Astrocyte (in vitro differentiated cells and primary cell): ENCODE data around the gene ASB4. TPM values are rescaled to one million over a fixed set of nuclear protein-coding genes. Genes with fewer than 3 reads are reported as not detected.

ENCODE experiments used
- DNase-seq: peaks from one replicate; pipeline ENCODE4 v3.0.0-alpha.2; 2010; ENCODE audit warnings: low read depth
- FAIRE-seq: peaks from 2 replicates; lab custom pipeline; 2011; peaks lifted over from hg19 to GRCh38; lab: Jason Lieb, UNC
- H2AFZ ChIP-seq: 2 replicates; pipeline ENCODE4 v1.6.0; 2012; ENCODE audit warnings: low read depth, low read length, inconsistent platforms
- H3K27ac ChIP-seq: 2 replicates; pipeline ENCODE4 v1.5.1; 2011; ENCODE audit warnings: low read depth, low read length, inconsistent platforms
- H3K27me3 ChIP-seq: 2 replicates; pipeline ENCODE4 v1.6.0; 2011; ENCODE audit warnings: low read length, inconsistent platforms; ENCODE audit not compliant: insufficient read depth
- H3K36me3 ChIP-seq: 2 replicates; pipeline ENCODE4 v1.5.1; 2011; ENCODE audit warnings: low read length, inconsistent platforms; ENCODE audit not compliant: insufficient read depth
- H3K4me1 ChIP-seq: 2 replicates; pipeline ENCODE4 v1.5.1; 2011; ENCODE audit warnings: low read length, inconsistent platforms; ENCODE audit not compliant: insufficient read depth
- H3K4me2 ChIP-seq: 2 replicates; pipeline ENCODE4 v1.6.0; 2012; ENCODE audit warnings: low read length, inconsistent platforms
- H3K4me3 ChIP-seq: 2 replicates; pipeline ENCODE4 v1.5.1; 2011; ENCODE audit warnings: low read depth, mild to moderate bottlenecking, low read length, inconsistent platforms; ENCODE audit not compliant: insufficient read depth
- H3K79me2 ChIP-seq: 2 replicates; pipeline ENCODE4 v1.6.0; 2012; ENCODE audit warnings: mild to moderate bottlenecking, low read length, inconsistent platforms; ENCODE audit not compliant: insufficient read depth
- H3K9ac ChIP-seq: 2 replicates; pipeline ENCODE4 v1.6.0; 2012; ENCODE audit warnings: mild to moderate bottlenecking, low read length, inconsistent platforms
- H3K9me3 ChIP-seq: 2 replicates; pipeline ENCODE4 v1.5.1; 2012; ENCODE audit warnings: low read depth, mild to moderate bottlenecking, low read length, inconsistent platforms; ENCODE audit not compliant: insufficient read depth
- H4K20me1 ChIP-seq: 2 replicates; pipeline ENCODE4 v1.6.0; 2012; ENCODE audit warnings: low read length, inconsistent platforms; ENCODE audit not compliant: insufficient read depth
- H3K27ac Mint-ChIP-seq: one replicate; pipeline ENCODE4 v1.8.0; 2021; ENCODE audit warnings: mild to moderate bottlenecking, mixed read lengths; ENCODE audit not compliant: unreplicated experiment
- H3K27me3 Mint-ChIP-seq: one replicate; pipeline ENCODE4 v1.8.0; 2021; ENCODE audit warnings: low read depth, mixed read lengths; ENCODE audit not compliant: unreplicated experiment
- H3K36me3 Mint-ChIP-seq: one replicate; pipeline ENCODE4 v1.8.0; 2021; ENCODE audit warnings: low read depth, mixed read lengths; ENCODE audit not compliant: unreplicated experiment
- H3K4me1 Mint-ChIP-seq: one replicate; pipeline ENCODE4 v1.8.0; 2021; ENCODE audit warnings: low read depth, mixed read lengths; ENCODE audit not compliant: unreplicated experiment
- H3K4me3 Mint-ChIP-seq: one replicate; pipeline ENCODE4 v1.8.0; 2021; ENCODE audit warnings: mild to moderate bottlenecking, moderate library complexity, mixed read lengths; ENCODE audit not compliant: unreplicated experiment
- H3K9me3 Mint-ChIP-seq: one replicate; pipeline ENCODE4 v1.8.0; 2021; ENCODE audit warnings: mild to moderate bottlenecking, mixed read lengths; ENCODE audit not compliant: unreplicated experiment
- EZH2 ChIP-seq: IDR thresholded peaks from 2 replicates; pipeline ENCODE4 v1.6.1; 2012; ENCODE audit warnings: mild to moderate bottlenecking, low read length, inconsistent platforms; ENCODE audit not compliant: insufficient read depth
- total RNA-seq: library from RNA; stranded (reverse); gene quantifications from 2 replicates; pipeline ENCODE4 v1.2.1, GENCODE V29; 2021
- TF ChIP-seq, protein P1 (sequence below): IDR thresholded peaks from 2 replicates; pipeline ENCODE4 v1.5.1; 2011; ENCODE audit warnings: low read depth, mild to moderate bottlenecking, inconsistent platforms, low read length, moderate library complexity; ENCODE audit not compliant: insufficient read depth

The ASB4 gene
- total RNA-seq, 1 donor from 2014 or later = not detected

DNA sequence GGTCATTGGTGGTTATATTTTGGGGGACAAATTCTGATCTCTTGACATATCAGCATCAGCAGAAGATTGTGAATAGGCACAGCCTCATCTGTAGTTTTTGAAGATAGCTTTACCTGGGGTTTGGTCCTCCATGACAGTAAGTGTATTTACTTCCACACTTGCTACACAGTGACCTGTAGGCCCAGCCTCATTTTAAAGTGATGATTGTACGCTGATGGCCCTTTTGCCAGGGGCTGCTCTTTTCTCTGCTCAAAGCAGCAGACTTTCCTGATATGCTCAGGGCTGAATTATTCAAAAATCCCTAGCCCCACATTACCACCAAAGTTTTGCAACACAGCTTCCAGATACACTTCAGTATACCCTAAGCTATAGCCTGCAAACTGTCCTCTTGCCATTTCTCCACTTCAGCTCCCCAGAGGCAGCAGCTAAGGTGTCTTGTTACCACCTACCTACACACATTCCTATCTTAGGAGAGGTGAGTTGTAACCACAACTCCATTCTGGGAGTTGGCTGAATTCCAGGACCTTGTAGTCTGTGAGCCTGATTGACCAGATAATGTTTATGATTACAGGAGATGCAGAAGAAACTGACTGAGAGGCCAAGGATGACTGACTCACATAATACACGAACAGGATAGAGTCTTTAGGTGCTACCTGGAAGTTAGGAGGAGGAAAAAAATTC lies 6.0 kb downstream of the ASB4 start:
- Histone ChIP-seq H3K4me1 (peaks cover 7% of the 10 kb centered on the region), H2AFZ (no peak overlapping the region), H3K4me3 (no peak overlapping the region), H3K9me3 (no peaks in the 10 kb centered on the region), H3K27ac (no peak overlapping the region), H3K36me3 (no peaks in the 10 kb centered on the region), H3K9ac (no peak overlapping the region), H3K27me3 (no peaks in the 10 kb centered on the region), H3K79me2 (no peaks in the 10 kb centered on the region), H4K20me1 (no peaks in the 10 kb centered on the region), H3K4me2 (peak overlapping the region; percentile 21)
- FAIRE-seq (no peak), DNase-seq (peak; percentile 51)
- Mint-ChIP-seq H3K27me3 (peaks cover 3% of the 10 kb centered on the region), H3K9me3 (no peaks in the 10 kb centered on the region), H3K4me1 (peaks cover 21% of the 10 kb centered on the region), H3K36me3 (no peaks in the 10 kb centered on the region), H3K4me3 (no peak overlapping the region), H3K27ac (no peak overlapping the region)
- TF ChIP-seq EZH2 = no peak
- TF ChIP-seq, protein P1, sequence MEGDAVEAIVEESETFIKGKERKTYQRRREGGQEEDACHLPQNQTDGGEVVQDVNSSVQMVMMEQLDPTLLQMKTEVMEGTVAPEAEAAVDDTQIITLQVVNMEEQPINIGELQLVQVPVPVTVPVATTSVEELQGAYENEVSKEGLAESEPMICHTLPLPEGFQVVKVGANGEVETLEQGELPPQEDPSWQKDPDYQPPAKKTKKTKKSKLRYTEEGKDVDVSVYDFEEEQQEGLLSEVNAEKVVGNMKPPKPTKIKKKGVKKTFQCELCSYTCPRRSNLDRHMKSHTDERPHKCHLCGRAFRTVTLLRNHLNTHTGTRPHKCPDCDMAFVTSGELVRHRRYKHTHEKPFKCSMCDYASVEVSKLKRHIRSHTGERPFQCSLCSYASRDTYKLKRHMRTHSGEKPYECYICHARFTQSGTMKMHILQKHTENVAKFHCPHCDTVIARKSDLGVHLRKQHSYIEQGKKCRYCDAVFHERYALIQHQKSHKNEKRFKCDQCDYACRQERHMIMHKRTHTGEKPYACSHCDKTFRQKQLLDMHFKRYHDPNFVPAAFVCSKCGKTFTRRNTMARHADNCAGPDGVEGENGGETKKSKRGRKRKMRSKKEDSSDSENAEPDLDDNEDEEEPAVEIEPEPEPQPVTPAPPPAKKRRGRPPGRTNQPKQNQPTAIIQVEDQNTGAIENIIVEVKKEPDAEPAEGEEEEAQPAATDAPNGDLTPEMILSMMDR = no peak

DNA sequence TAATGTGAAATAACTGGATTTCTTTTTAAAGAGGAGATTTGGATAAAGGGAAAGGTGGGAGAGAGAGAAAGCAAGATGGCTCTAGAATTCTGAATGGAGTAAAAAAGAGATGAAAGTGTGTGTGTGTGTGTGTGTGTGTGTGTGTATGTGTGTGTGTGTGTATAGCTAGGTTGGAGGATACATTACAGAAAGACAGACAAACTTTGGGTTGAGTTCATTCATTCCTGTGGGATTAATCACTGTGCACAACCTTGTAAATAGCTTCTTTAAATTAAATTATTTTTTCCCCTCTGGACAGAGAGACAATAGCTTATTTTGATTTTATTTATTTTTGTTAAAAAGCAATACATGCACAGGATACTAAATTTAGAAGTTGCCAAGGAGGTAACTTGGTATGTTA lies 7.5 kb downstream of the ASB4 start:
- FAIRE-seq (no peak), DNase-seq (peak; percentile 48)
- H2AFZ ChIP-seq = no peak overlapping the region
- no peak overlapping the region for H3K27ac ChIP-seq
- no peak overlapping the region for H3K9ac ChIP-seq
- H3K4me3 ChIP-seq = no peak overlapping the region
- TF ChIP-seq, protein P1 = no peak
- TF ChIP-seq EZH2 = no peak
- H4K20me1 ChIP-seq = no peaks in the 10 kb centered on the region
- peaks cover 7% of the 10 kb centered on the region for H3K4me1 ChIP-seq
- Mint-ChIP-seq H3K27me3 (peaks cover 3% of the 10 kb centered on the region), H3K4me3 (no peak overlapping the region), H3K36me3 (peaks cover 1% of the 10 kb centered on the region), H3K27ac (no peak overlapping the region), H3K9me3 (no peaks in the 10 kb centered on the region), H3K4me1 (peaks cover 21% of the 10 kb centered on the region)
- no peaks in the 10 kb centered on the region for H3K36me3 ChIP-seq
- no peak overlapping the region for H3K4me2 ChIP-seq
- H3K27me3 ChIP-seq = no peaks in the 10 kb centered on the region
- no peaks in the 10 kb centered on the region for H3K9me3 ChIP-seq
- no peaks in the 10 kb centered on the region for H3K79me2 ChIP-seq

DNA sequence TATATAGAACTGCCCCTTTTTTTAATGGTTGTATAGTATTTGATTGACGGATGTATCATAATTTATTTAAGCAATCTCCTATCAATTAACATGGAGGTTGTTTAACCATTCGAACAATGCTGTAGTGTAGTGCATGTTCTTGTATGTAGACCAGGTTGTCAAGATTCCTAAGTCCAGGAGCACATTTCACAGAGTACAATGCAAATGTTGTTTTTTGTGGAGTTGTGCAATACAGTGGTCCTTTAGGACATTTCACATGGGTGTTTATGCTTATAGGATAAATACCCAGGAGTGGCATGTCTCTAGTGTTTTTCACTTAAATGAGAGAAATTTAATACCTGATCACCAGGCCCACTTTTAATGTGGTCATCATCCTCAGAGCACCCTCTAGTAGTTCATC lies 8.1 kb downstream of the ASB4 start:
- H3K9me3 ChIP-seq = no peaks in the 10 kb centered on the region
- DNase-seq = no peak

More for the DNA sequence above, 8.1 kb downstream of the ASB4 start:
- Histone ChIP-seq H2AFZ (no peak overlapping the region), H3K4me3 (no peak overlapping the region), H3K27ac (no peak overlapping the region), H3K9ac (no peak overlapping the region), H3K4me2 (no peak overlapping the region), H4K20me1 (no peaks in the 10 kb centered on the region), H3K79me2 (no peaks in the 10 kb centered on the region), H3K27me3 (no peaks in the 10 kb centered on the region), H3K36me3 (no peaks in the 10 kb centered on the region), H3K4me1 (peaks cover 7% of the 10 kb centered on the region)
- Mint-ChIP-seq H3K36me3 (peaks cover 1% of the 10 kb centered on the region), H3K4me3 (no peak overlapping the region), H3K27ac (no peak overlapping the region), H3K27me3 (peaks cover 2% of the 10 kb centered on the region), H3K4me1 (peaks cover 21% of the 10 kb centered on the region), H3K9me3 (no peaks in the 10 kb centered on the region)
- no peak for FAIRE-seq
- no peak for TF ChIP-seq EZH2
- TF ChIP-seq, protein P1 = no peak
